Middle frontal gyrus (tissue), 1 donor: ENCODE results near the gene SLFNL1.

Experiments
- DNase-seq: peaks from one replicate; pipeline ENCODE4 v3.0.0-alpha.2; 2015; ENCODE audit warnings: low spot score; ENCODE audit errors: extremely low spot score

SLFNL1 gene

GRCh38 chr1:41020109-41020576, 1.4 kb downstream of the SLFNL1 start:
- no peak for DNase-seq

- DNase-seq: no peak
Observed at GRCh38 chr1:41019353-41019745, 2.2 kb downstream of the SLFNL1 start.

DNA sequence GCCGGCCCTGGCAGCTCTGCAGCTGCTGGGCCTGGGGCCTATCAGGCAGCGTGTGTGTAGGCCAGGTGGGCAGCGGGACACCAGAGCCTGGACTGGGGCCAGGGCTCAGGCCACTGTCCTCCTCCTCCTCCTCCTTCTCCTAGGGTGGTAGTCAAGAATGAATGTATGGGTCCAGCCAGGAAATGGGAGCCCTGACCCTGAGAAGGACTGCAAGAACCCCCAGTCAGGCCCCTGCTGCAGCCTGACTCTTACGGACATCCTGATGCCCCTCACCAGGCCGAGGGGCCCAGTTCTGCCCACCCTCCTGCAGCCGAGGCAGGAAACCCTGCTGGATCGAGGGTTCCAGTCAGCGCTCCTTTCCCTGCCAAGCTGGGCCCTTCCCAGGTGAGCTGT, 3.5 kb downstream of the SLFNL1 start:
- no peak for DNase-seq

GRCh38 chr1:41017141-41018017, 4.1 kb downstream of the SLFNL1 start:
- DNase-seq: no peak

- DNase-seq: no peak
Observed at GRCh38 chr1:41015897-41016470, 5.5 kb downstream of the SLFNL1 start.

DNA sequence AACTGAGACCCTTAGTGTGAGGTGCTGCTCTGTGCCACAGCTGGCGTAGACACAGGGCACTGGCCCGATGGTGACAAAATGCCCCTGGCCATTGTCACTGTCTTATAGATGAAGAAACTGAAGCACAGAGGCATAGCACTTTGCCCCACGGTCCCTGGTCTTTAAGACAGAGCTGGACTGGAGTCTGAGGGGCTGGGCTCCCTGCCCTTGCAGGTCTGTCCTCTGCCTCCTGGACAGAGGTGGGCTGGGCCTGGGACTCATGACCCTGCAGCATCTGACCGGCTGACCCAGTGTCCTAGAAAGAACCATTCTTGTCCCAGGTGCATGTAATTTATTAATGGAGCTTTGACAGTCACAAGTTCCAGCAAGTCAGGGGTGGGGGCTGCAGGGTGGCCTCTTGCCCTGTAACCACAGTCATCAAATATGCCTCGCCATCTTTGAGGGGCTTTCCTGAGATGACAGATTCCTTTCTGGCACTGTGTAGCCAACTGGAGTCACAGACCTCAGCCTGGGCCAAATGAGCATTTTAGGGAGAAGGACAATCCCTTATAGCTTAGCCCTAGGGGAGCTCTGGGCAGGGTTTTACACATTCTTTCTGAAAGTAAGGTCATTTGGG, 6.1 kb downstream of the SLFNL1 start:
- no peak for DNase-seq

DNA sequence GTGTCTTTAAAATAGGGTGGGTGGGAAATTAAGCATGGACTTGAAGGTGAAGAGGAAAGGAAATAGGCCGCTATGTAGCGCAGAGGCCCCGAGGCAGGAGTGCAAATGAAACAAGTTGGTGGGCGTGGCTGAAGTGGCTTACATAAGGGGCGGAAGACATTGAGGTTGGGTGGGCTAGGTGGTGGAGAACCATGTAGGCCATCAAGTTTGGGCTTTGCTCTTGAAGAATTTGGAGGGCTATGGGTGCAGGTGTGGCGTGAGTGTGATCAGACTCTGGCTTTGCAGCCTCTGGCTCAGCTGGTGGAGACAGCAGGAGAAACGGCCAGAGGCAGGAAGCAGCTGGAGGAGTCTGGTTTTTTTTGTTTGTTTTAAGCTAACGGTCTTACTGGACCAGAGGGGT, 6.7 kb downstream of the SLFNL1 start:
- DNase-seq: no peak

DNA sequence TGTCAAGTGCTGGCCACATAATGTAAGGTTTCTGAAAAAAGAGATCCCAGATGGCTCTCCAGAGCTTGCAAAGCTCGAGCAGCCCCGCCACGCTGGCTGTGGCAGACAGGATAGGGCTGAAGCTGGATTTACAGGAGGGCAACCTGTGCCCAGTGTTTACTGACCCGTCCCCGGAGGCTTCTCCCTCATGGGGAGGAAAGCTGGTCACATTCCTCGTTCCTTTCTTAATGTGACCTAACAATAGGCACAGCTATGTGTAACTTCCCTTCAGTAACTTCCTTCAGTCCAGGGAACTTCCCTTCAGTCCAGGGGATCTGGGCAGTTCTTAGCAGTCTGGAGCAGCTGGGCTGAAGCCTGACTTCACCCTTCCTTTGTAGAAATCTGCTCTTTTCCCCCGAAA, 7.7 kb downstream of the SLFNL1 start:
- DNase-seq: no peak

DNA sequence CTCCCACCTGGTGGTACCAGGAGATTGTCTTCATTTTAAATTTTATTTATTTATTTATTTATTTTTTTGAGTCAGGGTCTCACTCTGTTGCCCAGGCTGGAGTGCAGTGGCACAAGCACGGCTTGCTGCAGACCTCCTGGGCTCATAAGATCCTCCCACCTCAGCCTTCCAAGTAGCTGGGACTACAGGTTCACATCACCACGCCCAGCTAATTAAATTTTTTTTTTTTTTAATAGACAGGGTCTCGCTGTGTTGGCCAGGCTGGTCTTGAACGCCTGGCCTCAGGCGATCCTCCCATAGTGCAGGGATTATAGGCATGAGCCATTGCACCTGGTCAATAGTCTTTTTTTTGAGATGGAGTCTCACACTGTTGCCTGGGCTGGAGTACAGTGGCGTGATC, 8.5 kb downstream of the SLFNL1 start:
- DNase-seq: no peak

DNA sequence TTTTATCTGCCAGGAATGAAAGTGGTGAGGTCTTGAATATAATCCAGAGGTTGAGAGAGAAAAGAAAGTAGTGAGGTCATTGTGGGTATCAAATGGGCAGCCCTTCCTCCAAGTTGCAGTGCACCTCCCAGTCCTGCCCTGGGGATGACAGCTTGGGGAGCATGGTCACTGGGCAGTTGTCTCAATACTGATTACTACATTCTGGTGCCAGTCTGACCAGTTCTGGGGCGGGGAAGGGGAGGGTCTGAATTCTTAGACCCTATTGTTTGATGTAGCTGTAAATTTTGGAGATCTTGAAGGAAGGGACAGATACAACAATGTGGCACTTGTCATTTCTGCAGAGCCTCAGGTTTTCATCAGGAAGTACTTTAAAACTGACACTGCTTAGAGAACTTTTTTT, 11.2 kb downstream of the SLFNL1 start:
- DNase-seq: no peak

- DNase-seq: no peak
Observed at GRCh38 chr1:41009466-41009865, 12.1 kb downstream of the SLFNL1 start.

DNA sequence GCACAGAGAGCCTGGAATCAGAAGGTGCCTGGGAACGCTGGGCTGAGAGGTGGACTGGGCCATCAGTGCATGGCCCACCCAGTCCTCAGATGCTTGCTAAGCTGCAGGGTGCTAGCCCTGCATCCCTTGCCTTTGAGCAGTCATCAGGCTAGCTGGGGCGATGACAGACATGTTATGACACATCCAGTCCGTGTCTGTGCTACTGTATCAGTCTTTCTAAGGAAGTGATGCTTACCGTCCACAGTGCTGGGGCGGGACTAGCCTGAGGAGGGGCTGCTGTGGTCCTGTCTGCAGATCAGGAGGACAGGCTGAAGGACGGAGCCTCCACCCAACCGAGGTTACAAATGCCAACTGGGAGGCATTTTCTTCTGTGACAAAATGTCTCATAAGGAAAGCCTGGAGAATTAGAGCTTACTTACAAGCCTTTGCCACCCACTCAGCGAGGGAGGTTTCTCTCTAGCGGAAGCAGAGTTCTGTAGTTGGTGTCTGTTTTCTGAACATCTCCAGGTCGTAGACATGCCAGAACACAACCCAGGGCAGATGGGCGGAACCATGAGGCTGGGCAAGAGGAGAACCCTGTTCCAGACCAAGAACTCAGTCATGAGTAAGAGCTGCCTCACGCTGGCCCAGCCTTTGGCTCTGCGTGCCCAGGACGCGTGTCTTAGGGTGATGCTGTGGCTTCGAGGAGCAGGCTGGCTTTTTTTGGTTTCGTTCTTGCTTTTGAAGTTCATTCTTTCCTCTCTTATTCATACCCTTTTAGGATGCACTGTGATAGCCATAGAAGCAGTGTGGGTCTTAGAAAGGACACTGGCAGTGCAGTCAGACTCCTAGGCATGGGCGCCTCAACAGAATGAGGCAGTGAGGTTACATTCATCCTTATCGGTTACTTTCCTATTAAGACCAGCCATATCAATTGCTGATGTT, 14.3 kb downstream of the SLFNL1 start:
- no peak for DNase-seq

DNA sequence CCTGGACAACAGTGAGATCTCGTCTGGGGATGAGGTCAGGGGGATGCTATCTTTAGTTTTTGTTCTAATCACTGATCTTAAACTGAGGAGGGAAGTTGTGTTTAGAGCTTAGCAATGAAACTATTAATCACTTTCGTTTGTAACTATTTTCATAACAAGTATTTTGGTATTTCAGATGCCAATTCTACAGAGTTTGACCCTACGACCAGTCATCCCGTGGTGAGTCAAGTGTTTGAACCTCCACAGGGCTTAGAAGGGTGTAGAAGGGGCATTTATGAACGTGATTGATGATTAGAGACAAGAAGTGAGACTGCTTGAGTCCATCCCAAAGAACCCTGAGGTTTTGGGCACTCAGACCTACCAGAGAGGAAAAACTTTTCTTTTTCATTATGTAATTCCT, 15.6 kb downstream of the SLFNL1 start:
- DNase-seq: no peak

GRCh38 chr1:41003640-41004220, 17.8 kb downstream of the SLFNL1 start:
- DNase-seq: peak; percentile 76

- no peak for DNase-seq
Observed at GRCh38 chr1:41003127-41003639, 18.3 kb downstream of the SLFNL1 start.

GRCh38 chr1:40998668-40999067, 22.9 kb downstream of the SLFNL1 start:
- no peak for DNase-seq

GRCh38 chr1:40997096-40997495, 24.4 kb downstream of the SLFNL1 start:
- DNase-seq: no peak

DNA sequence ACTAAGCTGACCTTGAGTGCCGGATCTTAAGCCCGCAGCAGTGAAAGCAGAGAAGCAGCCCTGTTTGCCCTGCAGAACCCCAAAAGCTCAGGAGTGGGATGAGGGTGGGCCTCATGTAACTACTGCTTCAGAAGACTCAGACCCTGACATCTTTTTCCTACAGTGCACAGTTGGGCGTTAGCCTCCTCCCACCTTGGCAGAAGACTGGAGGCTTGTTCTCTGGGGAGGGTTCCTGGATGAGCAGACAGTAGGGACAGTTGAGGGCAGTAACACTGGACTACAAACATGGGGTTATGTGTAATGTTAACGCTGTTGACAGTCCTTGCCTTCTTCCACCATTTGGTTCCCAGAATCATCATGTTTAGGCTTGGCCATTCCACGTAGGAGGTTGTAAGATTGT, 32.5 kb downstream of the SLFNL1 start:
- DNase-seq: no peak

DNA sequence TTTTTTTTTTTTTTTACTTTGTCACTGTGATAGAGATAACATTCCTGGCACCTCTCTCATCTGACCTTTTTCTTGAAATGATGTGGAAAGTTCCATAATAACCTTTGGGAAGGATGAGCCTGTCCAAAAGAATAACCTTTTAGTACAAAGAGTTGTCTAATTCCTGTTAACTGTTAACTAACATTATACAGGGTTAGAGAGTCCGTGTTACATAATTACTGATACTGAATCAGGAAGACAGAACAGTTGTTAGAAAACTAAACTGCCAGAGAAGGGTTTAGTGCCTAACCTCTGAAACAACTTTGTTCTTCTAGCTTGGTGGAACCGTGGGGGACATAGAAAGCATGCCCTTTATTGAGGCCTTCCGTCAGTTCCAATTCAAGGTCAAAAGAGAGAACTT, 33.2 kb downstream of the SLFNL1 start:
- DNase-seq: no peak

- no peak for DNase-seq
Observed at GRCh38 chr1:40987439-40988276, 33.9 kb downstream of the SLFNL1 start.
